Left forelimb (tissue), 1 donor: ENCODE measurements around the gene LAMB3.

ENCODE experiments used
- DNase-seq: peaks from one replicate; pipeline ENCODE4 v3.0.0-alpha.2; 2018; ENCODE audit warnings: low spot score

The LAMB3 gene

DNA sequence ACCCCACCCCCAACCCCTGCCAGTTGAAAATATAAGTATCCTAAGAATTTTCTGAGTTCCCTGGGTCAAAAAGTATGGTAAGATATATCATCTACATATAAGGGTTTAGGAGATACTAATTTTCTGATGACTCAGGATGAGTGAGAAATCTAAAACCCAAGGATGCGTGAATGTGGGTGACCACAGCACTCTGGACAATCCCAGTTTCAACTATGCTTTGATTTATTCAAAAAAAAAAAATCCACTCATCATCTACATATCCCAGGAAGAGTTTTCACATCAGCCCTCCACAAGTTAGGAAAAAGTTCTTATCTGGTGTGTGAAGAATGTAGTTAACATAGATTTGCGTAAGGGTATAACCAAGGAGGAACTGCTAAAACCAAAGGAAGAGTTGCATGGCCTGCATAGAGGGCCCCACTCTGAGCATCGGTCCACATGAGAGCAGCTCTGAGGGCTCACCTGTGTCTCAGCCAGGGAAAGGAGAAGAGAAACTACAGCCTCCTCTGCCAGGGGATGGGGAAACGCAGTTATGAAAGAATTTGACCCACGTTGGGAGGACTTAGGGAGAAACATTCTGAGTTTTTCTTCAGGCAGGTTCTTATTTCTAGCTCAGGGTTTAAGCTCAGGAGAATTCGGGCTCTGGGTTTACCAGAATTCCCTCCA, 18.8 kb downstream of the LAMB3 start:
- no peak for DNase-seq

DNA sequence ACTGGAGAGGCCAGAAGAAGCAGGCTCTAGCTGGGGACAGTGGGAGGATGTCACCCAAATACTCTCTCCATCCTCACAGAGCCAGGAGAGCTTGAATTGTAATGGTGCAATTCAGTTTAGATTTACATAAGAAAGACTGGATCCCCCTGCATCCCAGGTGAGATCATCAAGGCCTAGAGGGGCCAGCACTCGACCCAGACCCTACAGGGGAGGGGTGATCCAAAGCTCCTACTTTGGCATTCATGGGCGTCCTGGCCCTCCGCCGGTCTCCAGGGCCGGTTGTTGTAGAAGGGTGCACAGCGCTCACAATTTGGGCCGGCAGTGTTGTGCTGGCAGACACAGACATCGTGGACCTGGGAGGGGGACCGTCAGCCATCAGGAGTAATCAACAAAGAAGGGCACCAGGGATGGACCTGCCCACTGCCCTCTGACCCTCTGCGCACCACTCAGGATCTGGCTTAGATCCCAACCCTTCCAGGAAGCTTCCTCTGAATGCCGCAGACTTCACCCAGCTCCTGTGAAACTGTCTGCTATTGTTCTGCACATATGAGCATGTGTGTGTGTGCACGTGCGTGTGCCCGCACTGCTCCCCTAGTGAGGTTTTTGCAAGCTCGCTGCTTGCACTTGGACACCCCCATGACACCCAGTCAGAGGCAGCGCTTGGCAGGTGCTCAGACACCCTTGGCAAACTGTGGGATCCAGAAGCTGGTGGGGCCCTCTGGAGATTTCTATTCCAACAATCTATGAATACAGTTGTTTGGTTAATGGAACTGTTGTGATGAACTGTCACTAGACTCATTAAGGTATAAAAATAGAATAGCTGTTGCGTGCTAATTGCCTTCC, 21.6 kb downstream of the LAMB3 start:
- no peak for DNase-seq

DNA sequence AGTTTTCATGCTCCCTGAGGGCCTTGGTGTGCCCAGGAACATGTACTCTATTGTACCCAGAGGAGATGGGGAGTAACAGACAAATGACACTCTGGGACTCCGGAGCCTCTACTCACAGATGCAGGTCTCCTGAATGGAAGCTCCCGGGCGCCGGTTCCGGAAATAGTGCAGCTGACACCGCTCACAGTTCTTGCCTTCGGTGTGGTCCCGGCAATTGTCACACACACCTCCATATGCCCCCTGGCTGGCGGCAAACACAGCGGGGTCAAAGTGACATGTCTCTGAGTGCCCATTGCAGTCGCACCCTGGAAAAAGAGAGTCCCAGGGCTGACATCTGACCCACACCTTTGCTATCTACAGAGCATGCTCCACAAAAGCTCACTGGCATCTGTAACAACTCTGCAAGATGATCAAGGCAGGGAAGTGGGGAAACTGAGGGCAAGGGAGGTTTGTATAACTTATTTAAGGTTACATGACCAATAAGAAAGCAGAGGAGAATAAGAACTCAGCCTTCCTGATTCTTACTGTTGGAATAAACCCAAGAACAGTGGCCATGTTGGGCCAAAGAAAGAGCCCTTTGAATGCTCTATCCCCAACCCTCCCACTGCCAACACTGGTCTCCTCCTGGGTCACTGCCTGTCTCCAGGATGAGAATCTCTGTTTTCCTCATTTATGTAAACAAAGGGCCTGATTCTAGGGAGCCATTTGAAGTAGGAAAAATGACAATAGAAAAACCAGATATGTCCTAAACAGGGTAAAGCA, 22.4 kb downstream of the LAMB3 start:
- DNase-seq, result no peak

DNA sequence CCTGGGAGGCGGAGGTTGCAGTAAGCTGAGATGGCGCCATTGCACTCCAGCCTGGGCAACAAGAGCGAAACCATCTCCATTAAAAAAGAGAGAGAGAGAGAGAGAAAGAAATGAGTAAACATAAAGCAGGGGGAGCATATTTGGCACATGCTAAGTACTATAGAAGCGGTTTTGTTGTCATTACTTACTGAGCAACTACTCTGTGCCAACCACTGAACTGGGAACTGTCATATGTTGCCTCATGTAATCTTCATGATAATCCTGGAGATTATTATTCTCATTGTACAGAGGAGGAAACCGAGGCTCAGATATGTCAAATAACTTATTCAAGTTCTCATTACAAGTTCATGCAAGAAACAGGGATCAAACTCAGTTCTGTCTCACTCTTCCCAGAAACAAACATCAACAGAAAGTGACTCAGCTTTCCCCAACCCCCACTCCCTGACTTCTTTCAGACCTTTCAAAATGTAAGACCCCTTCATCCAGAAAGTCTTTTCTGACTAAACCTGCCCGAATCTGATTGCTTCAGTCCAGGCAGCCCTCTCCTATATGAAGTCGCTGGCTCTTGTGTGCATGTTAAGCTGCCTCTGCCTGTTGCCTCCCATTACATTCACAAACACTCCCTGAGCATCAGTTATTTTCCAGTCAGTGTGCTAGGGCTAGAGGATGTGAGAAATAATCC, 23.5 kb downstream of the LAMB3 start:
- no peak for DNase-seq

DNA sequence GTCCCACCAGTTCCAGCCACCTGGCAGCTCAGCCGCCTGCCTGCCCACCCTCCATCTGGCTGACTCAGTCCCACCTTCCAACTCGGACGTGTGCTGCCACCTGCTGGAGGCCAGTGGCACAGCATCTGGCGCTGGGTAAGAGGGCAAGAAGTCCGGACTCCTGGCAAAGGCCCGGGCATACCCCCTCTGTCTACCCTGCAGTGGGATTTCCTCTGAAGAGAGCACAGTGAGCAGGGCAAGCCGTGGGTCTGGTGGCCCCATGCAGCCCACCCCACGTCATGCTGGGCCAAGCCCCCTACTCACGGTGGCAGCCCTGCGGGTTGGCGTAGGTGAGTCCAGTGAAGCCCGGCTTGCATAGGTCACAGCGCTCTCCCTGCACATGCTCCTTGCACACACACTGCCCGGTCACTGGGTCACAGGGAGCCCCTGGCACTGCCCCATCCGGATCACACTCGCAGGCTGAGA, 24.5 kb downstream of the LAMB3 start:
- DNase-seq, result peak; percentile 87

DNA sequence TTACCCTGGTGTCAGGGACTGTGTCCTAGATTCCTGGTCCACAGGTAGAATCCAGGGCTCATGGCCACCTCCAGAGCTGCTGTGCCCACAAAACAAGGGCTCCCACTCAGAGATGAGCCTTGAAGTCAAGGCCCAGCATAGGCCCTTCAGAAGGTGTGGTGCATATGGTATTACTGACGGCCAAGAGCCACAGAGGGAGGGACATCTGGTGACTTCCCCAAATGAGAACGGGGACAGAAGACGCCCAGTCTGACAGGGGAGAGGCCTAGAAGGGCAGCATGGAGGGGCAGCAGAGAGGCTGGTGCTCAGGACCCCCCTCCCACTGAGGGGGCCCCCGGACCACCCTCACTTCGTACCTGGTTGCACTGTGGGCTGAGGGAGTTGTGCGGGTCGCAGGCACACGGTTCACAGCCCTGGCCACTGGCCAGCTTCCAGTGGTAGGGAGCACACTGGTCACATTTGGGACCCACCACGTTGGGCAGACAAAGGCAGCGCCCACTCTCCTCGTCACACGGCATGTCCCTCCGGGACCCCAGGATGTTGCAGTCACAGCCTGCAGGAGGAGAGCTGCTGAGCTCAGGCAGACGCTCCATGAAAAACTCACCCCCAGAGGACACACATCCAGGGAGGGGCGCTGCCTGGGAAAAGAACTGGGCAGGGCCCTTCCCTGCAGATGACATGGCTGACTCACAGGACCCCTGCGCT, 25.0 kb downstream of the LAMB3 start:
- no peak for DNase-seq

DNA sequence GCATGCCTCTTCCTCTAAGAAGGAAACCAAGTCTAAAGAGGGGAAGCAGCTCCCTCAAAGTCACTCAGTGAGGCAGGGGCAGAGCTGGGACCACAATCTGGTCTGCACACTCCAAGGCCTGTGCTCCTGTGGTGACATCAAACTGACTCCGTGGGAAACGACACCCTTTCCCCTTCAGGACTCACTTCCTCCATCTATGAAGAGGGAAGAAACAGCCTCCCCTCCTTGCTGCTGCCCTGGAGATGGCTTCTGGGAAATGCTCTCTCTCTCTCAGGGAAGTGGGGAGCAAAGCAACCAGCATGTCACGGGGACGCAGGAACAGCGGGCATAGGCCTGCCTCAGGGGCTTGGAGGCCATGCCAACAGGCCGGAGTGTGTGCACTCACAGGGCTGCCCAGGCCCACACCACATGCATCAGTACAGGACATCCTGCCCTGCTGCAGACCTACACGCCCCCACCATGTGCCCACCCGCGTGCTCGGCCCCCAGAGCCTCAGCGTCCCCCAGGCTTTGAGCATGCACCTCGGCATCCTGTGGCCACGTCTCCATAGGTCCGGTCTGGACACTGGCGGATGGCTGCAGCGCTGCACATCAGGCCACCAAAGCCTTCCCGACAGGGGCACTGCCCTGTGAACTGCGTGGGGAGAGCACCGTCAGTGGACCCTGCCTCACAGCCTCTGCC, 25.7 kb downstream of the LAMB3 start:
- no peak for DNase-seq

DNA sequence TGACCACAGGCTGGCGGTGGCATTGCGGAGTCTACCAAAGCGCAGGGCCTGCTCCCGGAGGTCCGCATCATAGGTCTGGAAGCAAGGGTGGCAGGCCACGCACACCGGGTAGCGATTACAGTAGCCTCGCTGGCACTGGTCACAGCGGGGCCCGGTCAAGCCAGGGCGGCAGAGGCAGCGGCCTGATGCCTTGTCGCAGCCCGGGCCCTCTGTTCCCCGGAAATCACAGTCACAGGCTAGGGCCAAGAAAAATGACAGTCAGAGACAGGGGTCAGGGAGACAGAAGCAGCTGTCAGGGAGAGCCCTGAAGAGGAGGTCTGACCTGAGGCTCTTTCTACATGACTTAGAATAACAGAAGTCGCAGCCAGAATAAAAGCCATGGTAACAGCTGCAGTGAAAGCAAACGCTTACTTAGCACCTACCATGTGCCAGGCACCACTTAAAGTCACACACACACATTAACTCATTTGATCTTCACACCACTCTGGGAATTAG, 26.4 kb downstream of the LAMB3 start:
- no peak for DNase-seq

DNA sequence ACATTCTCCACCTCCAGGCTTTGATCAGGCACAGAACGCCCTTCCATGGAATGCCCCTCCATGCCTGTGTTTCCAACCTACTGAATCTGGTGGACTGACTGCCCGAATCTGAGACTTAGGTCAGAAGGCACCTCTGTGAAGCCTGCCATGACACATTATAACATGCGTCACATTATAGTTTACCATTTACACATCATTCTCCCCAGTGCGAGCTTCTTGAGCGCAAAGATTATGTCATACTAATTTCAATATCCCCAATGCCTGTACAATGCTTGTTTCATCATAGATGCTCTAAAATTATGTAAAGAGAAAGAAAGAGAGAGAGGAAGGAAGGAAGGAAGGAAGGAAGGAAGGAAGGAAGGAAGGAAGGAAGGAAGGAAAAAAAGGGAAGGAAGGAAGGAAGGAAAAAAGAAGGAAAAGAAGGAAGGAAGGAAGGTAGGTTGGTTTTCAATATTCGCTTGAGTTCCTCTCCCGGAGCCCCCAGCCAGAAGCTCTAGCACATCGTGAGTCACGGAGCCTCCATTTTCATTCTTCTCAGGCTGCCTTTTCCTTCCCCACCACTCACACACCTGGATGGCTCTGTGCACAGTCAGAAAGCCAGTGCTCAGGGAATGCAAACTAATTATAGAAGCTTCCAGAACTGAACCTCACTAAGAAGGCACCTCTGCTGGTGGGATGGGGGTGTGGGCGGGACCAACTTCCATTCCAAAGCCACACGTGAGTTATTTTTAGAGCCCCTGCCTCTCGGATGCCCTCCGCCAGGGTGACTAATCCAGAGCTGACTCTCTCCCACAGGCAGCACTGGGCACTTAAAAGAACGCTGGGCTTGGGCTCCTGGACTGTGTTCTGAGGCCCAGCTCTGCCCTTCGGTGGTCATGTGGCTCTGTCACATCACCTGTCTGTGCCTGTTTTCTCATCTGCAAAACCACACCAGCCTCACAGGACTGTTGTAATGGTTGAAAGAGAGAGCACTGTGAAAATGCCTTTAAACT, 27.4 kb downstream of the LAMB3 start:
- DNase-seq, result no peak

DNA sequence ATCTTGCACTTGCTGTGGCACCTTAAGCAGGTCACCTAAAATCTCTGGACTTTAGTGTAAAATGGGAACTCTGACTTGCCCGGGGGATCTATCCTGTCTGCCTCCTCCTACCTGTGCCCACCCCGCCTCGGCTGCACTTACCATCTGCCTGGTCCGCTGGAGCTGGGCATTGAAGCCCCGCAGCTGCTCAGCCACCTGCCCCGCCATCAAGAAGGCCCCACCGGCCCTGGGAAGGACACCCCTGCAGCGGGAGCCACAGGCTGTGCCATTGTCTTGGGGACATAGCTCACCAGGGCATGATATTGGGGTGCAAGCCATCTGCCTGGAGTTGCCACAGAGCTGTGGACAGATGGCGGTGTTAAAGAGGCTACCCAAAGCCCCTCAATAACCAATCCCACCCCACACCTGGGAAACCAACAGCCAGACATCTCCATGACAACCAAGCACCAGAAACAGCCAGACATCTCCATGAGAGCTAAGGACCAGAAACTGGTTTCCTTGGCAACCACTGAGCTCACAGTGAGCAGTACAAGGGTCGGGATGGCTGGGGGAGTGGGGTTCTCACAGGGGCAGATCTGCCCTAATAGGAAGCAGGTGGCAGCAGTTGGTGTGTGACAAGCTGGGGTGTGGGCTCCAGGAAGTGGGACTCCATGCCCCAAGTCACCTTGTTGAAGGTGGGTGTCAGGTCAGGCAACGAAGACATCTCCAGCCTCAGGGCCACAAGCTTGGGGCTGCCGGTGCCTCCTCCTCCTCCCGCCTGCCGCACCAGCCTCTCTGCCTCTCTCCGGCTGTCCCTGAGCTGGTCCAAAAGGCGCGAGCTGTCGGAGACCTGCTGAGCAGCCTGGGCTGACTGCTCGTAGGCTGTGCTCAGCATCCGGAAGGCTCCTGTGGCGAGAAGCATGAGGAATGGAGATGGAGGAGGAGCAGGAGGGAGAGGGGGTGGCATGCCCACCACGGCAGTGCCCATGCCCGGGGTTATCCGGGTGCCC, 29.1 kb downstream of the LAMB3 start:
- no peak for DNase-seq

DNA sequence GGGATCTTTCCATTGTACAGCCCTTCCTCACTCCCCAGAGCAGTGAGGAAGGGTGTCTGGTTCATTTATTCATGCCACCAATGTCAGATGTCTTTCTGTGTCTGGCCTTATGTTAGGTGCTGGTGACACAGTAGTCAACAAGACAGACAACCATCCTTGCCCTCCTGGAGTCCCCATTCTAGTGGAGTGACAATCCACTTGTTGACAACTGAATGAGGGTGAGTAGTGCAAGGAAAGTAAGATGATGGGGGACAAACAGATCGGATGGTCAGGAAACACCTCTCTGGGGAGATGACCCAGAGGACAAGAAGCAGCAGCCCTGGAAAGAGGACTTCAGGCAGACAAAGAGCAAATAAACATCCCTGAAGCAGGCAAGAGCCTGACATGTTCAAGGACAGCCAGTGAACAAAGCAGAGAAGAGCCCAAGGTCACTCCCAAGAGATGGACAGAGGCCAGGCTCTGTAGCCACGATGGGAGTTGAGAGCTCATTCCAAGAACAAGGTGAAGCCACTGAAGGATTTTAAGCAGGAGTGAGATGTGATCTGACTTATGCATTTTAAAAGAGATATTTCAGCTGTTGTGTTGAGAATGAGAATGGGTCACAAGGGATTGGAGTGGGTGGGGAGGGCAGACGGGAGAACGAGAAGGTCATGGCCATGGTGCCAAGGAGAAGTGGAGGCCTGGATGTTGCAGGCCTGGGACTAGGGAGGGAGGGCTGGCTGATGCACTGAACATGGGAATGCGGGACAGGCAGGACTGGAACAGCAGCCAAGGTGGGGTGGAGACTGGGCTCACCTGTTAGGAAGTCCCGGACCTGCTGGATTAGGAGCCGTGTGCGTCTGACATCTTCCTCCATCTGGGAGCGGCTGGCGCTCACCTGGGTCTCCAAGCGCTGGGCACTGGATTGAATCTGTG, 30.2 kb downstream of the LAMB3 start:
- DNase-seq, result no peak

DNA sequence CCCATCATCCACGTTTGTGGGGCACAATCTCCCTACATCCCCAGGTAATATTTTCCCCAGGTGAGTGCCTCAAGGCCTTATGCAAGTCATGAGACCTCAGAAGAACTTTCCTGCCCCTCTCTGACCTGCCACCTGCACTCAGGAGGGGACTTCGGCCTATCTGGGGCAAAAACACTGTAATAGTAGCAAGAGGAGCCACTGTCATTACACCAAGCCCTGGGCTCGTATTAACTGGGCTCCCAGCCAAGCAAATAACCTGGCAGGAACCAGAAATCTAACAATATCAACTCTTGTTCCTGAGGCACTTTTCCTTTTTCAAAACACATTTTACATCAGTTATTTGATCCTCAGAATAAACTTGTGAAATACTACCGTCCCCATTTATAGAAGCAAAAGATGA, 30.9 kb downstream of the LAMB3 start:
- DNase-seq, result no peak

DNA sequence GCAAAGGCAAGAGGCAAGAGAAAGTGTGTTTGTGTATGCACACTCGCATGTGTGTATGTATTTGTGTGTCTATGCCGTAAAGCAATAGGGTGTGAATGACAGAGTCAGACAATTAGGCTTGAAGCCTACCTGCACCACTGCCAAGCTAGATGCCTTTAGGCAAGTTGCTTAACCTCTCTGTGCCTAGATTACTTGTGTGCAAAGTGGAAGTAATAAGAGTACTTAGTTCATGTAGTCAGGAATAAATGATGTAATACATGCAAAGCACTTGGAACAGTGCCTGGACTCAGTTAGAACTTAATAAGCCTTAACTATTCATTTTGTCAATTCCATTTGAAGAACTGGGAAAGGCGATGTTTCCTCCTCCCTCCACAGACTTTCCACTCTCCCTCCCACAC, 31.7 kb downstream of the LAMB3 start:
- no peak for DNase-seq

DNA sequence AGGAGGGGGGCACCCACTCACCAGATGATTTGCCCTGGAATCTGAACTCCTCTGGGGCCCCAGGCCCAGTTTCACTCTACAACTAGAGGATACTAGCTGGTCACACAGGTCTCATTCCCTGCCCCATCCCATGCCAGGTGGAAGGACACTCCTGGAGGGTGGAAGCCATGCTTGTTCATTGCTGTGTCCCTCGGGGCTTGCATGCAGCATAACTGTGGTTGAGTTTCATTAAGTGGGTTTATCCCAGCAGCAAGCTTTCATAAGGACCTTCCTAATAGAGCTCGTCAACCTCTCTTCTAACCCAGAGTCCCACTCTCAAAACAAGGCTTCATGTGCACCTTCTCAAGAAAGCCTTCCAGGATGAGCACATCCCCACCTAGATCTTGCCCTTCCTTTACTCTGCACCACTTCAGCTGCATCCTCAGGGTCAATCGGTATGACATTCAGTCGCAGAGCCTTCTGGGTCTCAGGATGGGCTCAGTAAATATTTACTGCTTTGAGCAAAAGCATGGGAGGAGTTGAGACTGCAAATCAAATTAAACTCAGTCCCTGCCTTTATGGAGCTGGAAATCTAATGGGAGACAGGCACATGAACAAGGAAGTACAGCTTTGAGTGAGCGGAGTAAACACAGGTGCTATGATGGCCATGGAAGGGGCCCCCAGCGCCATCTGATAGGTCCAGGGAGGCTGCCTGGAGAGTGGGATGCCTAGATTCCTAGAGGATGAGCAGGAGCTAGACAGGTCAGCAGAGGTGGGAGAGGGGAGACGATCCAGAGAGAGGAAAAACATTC, 32.3 kb downstream of the LAMB3 start:
- DNase-seq, result no peak

DNA sequence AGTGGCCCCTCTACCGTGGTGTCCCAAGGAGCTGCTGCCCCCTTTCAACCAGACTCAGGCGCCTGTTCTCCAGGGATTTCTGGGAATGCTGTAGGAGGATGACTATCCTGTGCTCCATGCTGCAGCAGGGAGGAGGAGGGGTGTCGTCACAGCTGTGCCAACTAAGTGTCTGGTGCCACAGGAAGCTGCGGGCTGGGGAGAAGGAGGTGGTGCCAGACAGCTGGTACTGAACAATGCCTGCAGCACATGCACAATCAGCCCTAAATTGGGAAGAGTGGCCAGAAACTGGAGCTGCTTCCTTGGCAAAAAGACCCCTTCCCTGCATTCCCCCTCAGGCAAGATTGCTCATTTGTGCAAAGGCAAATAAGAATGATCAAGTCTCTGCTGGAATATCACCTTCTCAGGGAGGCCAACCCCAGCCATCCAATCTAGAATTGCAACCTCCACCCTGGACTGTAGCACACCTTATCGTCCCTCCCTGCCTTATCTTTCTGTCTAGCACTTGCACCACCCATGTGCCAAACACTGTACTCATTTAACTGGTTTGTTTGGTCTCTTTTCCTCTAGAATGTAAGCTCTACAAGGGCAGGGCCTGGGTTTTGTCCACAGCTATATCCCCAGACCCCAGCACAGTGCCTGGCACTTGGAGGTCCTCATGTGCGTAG, 33.3 kb downstream of the LAMB3 start:
- DNase-seq, result no peak

DNA sequence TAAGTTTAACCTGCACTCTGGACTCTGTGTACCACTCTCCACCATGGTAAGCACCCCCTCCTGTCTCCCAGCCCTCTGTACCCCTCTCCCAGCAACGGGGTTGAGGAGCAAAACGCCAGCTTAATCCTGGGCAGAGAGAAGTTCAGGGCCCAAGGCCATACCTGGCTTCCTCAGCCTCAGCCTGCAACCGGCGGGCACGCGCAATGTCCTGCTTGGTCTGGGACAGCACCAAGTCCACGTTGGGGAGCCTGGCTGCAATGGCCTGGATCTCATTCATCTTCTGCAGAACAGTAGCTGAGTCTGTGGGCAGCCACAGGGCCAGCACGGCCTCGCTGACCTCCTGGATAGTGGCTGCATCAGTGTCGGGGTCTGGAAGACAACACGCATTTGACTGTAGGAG, 33.9 kb downstream of the LAMB3 start:
- DNase-seq, result no peak
